Keratinocyte (primary cell): ENCODE results near the gene MOB2. TPM values are rescaled to one million over a fixed set of nuclear protein-coding genes. Genes with fewer than 3 reads are reported as not detected.
A peak's percentile ranks its signal among the peaks of the same experiment; 100 is the strongest.

Experiments used
- DNase-seq: peaks from one replicate; pipeline ENCODE4 v3.0.0-alpha.2; 2011; ENCODE audit warnings: low read depth, missing footprints, low spot score
- FAIRE-seq: peaks from 2 replicates; lab custom pipeline; 2011; peaks lifted over from hg19 to GRCh38; lab: Jason Lieb, UNC
- H2AFZ ChIP-seq: 2 replicates; pipeline ENCODE4 v1.6.0; 2012; ENCODE audit warnings: low read length, control low read depth, inconsistent platforms; ENCODE audit not compliant: control insufficient read depth
- H3K27ac ChIP-seq: 2 replicates; pipeline ENCODE4 v1.5.1; 2011; ENCODE audit warnings: low read length; ENCODE audit not compliant: control insufficient read depth, insufficient read depth
- H3K27me3 ChIP-seq: 3 replicates; pipeline ENCODE4 v1.6.0; 2011; ENCODE audit warnings: low read length; ENCODE audit not compliant: control insufficient read depth, insufficient read depth; ENCODE audit errors: extremely low read depth
- H3K36me3 ChIP-seq, 2 experiments: 2 replicates in 1 of 2; 3 replicates in 1 of 2; pipeline ENCODE4 v1.5.1; 2011; ENCODE audit warnings: low read length in 2 of 2, mild to moderate bottlenecking in 1 of 2; ENCODE audit not compliant: control insufficient read depth in 2 of 2, insufficient read depth in 2 of 2; ENCODE audit errors: extremely low read depth in 1 of 2
- H3K4me1 ChIP-seq: 3 replicates; pipeline ENCODE4 v1.5.1; 2011; ENCODE audit warnings: low read length; ENCODE audit not compliant: control insufficient read depth, insufficient read depth; ENCODE audit errors: extremely low read depth
- H3K4me2 ChIP-seq: 3 replicates; pipeline ENCODE4 v1.6.0; 2011; ENCODE audit warnings: low read depth, low read length; ENCODE audit not compliant: control insufficient read depth, insufficient read depth; ENCODE audit errors: extremely low read depth
- H3K4me3 ChIP-seq, 3 experiments: fragments of 200-600 bp in 1 of 3; sonication (generic) in 1 of 3; 2 replicates in 2 of 3; 3 replicates in 1 of 3; pipeline ENCODE4 v1.5.1; 2011 to 2016; ENCODE audit warnings: low read length in 3 of 3, mild to moderate bottlenecking in 3 of 3, control low read depth in 2 of 3, inconsistent platforms in 1 of 3, low read depth in 1 of 3, mixed read lengths in 1 of 3, mixed run types in 1 of 3, moderate library complexity in 1 of 3; ENCODE audit not compliant: control insufficient read depth in 2 of 3, insufficient read depth in 2 of 3; ENCODE audit errors: extremely low read depth in 1 of 3
- H3K79me2 ChIP-seq: 2 replicates; pipeline ENCODE4 v1.6.0; 2012; ENCODE audit warnings: low read length; ENCODE audit not compliant: control insufficient read depth, insufficient read depth
- H3K9ac ChIP-seq: 3 replicates; pipeline ENCODE4 v1.6.0; 2011; ENCODE audit warnings: low read length; ENCODE audit not compliant: control insufficient read depth, insufficient read depth; ENCODE audit errors: extremely low read depth
- H3K9me1 ChIP-seq: 3 replicates; pipeline ENCODE4 v1.6.0; 2011; ENCODE audit warnings: low read length; ENCODE audit not compliant: control insufficient read depth, insufficient read depth; ENCODE audit errors: extremely low read depth
- H3K9me3 ChIP-seq: 2 replicates; pipeline ENCODE4 v1.5.1; 2012; ENCODE audit warnings: low read depth, low read length; ENCODE audit not compliant: control insufficient read depth
- H4K20me1 ChIP-seq: 3 replicates; pipeline ENCODE4 v1.6.0; 2011; ENCODE audit warnings: low read length; ENCODE audit not compliant: control insufficient read depth, insufficient read depth; ENCODE audit errors: extremely low read depth
- CTCF ChIP-seq, 3 experiments: IDR thresholded peaks in 1 of 3; conservative IDR thresholded peaks in 1 of 3; optimal IDR thresholded peaks in 1 of 3; 2 replicates in 2 of 3; 3 replicates in 1 of 3; pipeline versions ENCODE3 to v1.5.1; 2011; ENCODE audit warnings: low read length in 3 of 3, mild to moderate bottlenecking in 3 of 3, moderate library complexity in 2 of 3, control low read depth in 1 of 3, inconsistent platforms in 1 of 3; ENCODE audit not compliant: insufficient read depth in 2 of 3; ENCODE audit errors: extremely low read depth in 1 of 3
- EZH2 ChIP-seq: IDR thresholded peaks from one replicate; pipeline ENCODE4 v1.6.1; 2012; ENCODE audit warnings: inconsistent platforms, mild to moderate bottlenecking, low read length, moderate library complexity
- dilution Hi-C: fragments of 300-500 bp; cut with MboI; formaldehyde crosslinking; loops from one replicate; pipeline ENCODE4 v1.7.0; 2020; ENCODE audit warnings: low sequenced_read_pairs; ENCODE audit not compliant: extremely low pct_ligation_motif_present
- polyA plus RNA-seq, 5 experiments: library from polyadenylated mRNA; depleted of rRNA in 3 of 5; stranded (reverse) in 3 of 5; stranded (forward) in 1 of 5; unstranded in 1 of 5; fragments of >200 nt; gene quantifications; 1 replicate in 1 of 5; 2 replicates in 3 of 5; 3 replicates in 1 of 5; pipeline versions ENCODE4 v1.2.1 to v1.2.3, GENCODE V29; 2011 to 2012; ENCODE audit warnings: missing spikeins in 2 of 5, low read depth in 1 of 5, low replicate concordance in 1 of 5

Gene MOB2
- polyA plus RNA-seq, 1 donor (not counting 4 experiments of a cell fraction or from before 2014, with no cell fraction given): 37.7 TPM

GRCh38 chr11:1531449-1532013, 45.0 kb upstream of the MOB2 start:
- Histone ChIP-seq H3K27ac (peak overlapping the region; percentile 86), H3K79me2 (peaks cover 73% of the 10 kb centered on the region), H3K4me1 (peaks cover 63% of the 10 kb centered on the region), H3K27me3 (no peaks in the 10 kb centered on the region), H3K36me3 (peaks cover 0 to 3% of the 10 kb centered on the region in 2 experiments), H3K9me1 (peaks cover 30% of the 10 kb centered on the region), H3K4me3 (peak overlapping the region in 2 of 3 experiments; percentile 48 to 54), H3K9ac (peak overlapping the region; percentile 74), H3K9me3 (no peaks in the 10 kb centered on the region), H2AFZ (no peak overlapping the region), H3K4me2 (peak overlapping the region; percentile 58), H4K20me1 (peaks cover 37% of the 10 kb centered on the region)
- peak in 2 of 3 experiments; percentile 2 to 49 for TF ChIP-seq CTCF (optimal IDR thresholded peaks at IDR 0.05 in 1 of 3, IDR thresholded peaks at IDR 0.05 in 1 of 3, conservative IDR thresholded peaks at IDR 0.05 in 1 of 3; ENCODE audit: extremely low read depth in 1 of 3, insufficient read depth in 2 of 3, low read length in 3 of 3)
- TF ChIP-seq EZH2: no peak
- DNase-seq: no peak
- dilution Hi-C loops: loop anchor here (10.0 kb wide), 1 partner anchor 103 kb away; no protein-coding TSS in a partner anchor
- peak; percentile 56 for FAIRE-seq

GRCh38 chr11:1530686-1531448, 44.3 kb upstream of the MOB2 start:
- no peak for DNase-seq
- peaks cover 57% of the 10 kb centered on the region for H3K4me1 ChIP-seq
- peaks cover 28% of the 10 kb centered on the region for H3K9me1 ChIP-seq
- H3K4me3 ChIP-seq: peak overlapping the region in 1 of 3 experiments; percentile 18
- no peak overlapping the region for H2AFZ ChIP-seq
- H3K27me3 ChIP-seq: no peaks in the 10 kb centered on the region
- H4K20me1 ChIP-seq: peaks cover 37% of the 10 kb centered on the region
- peak overlapping the region; percentile 58 for H3K4me2 ChIP-seq
- peaks cover 0 to 3% of the 10 kb centered on the region in 2 experiments for H3K36me3 ChIP-seq
- no peak for TF ChIP-seq EZH2
- no peak for TF ChIP-seq CTCF (optimal IDR thresholded peaks at IDR 0.05 in 1 of 3, IDR thresholded peaks at IDR 0.05 in 1 of 3, conservative IDR thresholded peaks at IDR 0.05 in 1 of 3; ENCODE audit: extremely low read depth in 1 of 3, insufficient read depth in 2 of 3, low read length in 3 of 3)
- H3K79me2 ChIP-seq: peaks cover 73% of the 10 kb centered on the region
- dilution Hi-C loops: loop anchor here (10.0 kb wide), 1 partner anchor 104 kb away; no protein-coding TSS in a partner anchor
- no peaks in the 10 kb centered on the region for H3K9me3 ChIP-seq
- H3K27ac ChIP-seq: peak overlapping the region; percentile 86
- no peak for FAIRE-seq
- peak overlapping the region; percentile 74 for H3K9ac ChIP-seq
